GM12878 (cell line): ENCODE results near the gene DONSON. TPM values are rescaled to one million over a fixed set of nuclear protein-coding genes. Genes with fewer than 3 reads are reported as not detected.

Experiments used
- ATAC-seq: fragments of 200-7000 bp; cut with Tn5 transposase; 3 replicates; pipeline ENCODE4 v1.9.1; 2020; ENCODE audit warnings: mild to moderate bottlenecking, moderate library complexity
- BruUV-seq: library from RNA; stranded (reverse); fragments of 400-500 nt; replicated peaks from 2 replicates; lab custom pipeline; 2021; lab: Mats Ljungman, UMichigan
- CTCF ChIA-PET: fragments of 300-600 bp; sonication (Branson Sonifier 250); formaldehyde crosslinking; extraction: SDS; loops from one replicate; lab custom pipeline; 2021; ENCODE audit warnings: inconsistent platforms; lab: Yijun Ruan, JAX
- POLR2A ChIA-PET: fragments of 350-600 bp; formaldehyde crosslinking; extraction: SDS; loops from one replicate; lab custom pipeline; 2021; ENCODE audit warnings: inconsistent platforms; lab: Charles Lee
- RAD21 ChIA-PET: fragments of 300-600 bp; sonication (Branson Sonifier 250); formaldehyde crosslinking; loops from one replicate; lab custom pipeline; 2023; ENCODE audit warnings: antibody characterized with exemption; ENCODE audit not compliant: unreplicated experiment; lab: Charles Lee
- SMC1A ChIA-PET: fragments of 300-600 bp; sonication (Branson Sonifier 250); formaldehyde crosslinking; loops from one replicate; lab custom pipeline; 2023; ENCODE audit not compliant: unreplicated experiment, uncharacterized antibody; lab: Charles Lee
- DNase-seq: peaks from one replicate; pipeline ENCODE4 v3.0.0-alpha.2; 2011; ENCODE audit warnings: low read depth, low spot score
- FAIRE-seq: peaks from 3 replicates; lab custom pipeline; 2011; peaks lifted over from hg19 to GRCh38; lab: Jason Lieb, UNC
- H2AFZ ChIP-seq: 2 replicates; pipeline ENCODE4 v1.6.0; 2011; ENCODE audit warnings: low read depth, low read length, control low read depth; ENCODE audit not compliant: control insufficient read depth
- H3K27ac ChIP-seq: 2 replicates; pipeline ENCODE4 v1.5.1; 2011; ENCODE audit warnings: control low read depth; ENCODE audit not compliant: control insufficient read depth, insufficient read depth
- H3K27me3 ChIP-seq, 2 experiments: replicated peaks in 1 of 2; 2 replicates each; pipeline versions ENCODE4 v1.6.0 to v1.6.1; 2011; ENCODE audit warnings: low read length in 1 of 2; ENCODE audit not compliant: control insufficient read depth in 2 of 2, insufficient read depth in 2 of 2
- H3K36me3 ChIP-seq, 2 experiments: 2 replicates each; pipeline ENCODE4 v1.5.1; 2011; ENCODE audit warnings: low read length in 1 of 2; ENCODE audit not compliant: control insufficient read depth in 2 of 2, insufficient read depth in 2 of 2
- H3K4me1 ChIP-seq: 2 replicates; pipeline ENCODE4 v1.6.1; 2011; ENCODE audit warnings: mild to moderate bottlenecking, low read length, moderate library complexity, mixed read lengths; ENCODE audit not compliant: control insufficient read depth, insufficient read depth
- H3K4me2 ChIP-seq: 2 replicates; pipeline ENCODE4 v1.6.0; 2011; ENCODE audit warnings: control low read depth; ENCODE audit not compliant: control insufficient read depth, insufficient read depth
- H3K4me3 ChIP-seq: fragments of 200-600 bp; sonication (generic); 2 replicates; pipeline ENCODE4 v1.5.1; 2016
- H3K79me2 ChIP-seq: 2 replicates; pipeline ENCODE4 v1.6.0; 2011; ENCODE audit warnings: low read length; ENCODE audit not compliant: control insufficient read depth, insufficient read depth
- H3K9ac ChIP-seq: 2 replicates; pipeline ENCODE4 v1.8.0; 2011; ENCODE audit warnings: low read length, control low read depth, mixed read lengths; ENCODE audit not compliant: control insufficient read depth, insufficient read depth
- H3K9me3 ChIP-seq: replicated peaks from 3 replicates; pipeline ENCODE4 v1.5.1; 2011; ENCODE audit warnings: mild to moderate bottlenecking, low read length; ENCODE audit not compliant: control insufficient read depth, insufficient read depth
- H4K20me1 ChIP-seq: 2 replicates; pipeline ENCODE4 v1.6.0; 2011; ENCODE audit not compliant: control insufficient read depth, insufficient read depth
- ATF7 ChIP-seq: fragments of 450-650 bp; IDR thresholded peaks from 2 replicates; pipeline ENCODE4 v1.6.1; 2016; ENCODE audit warnings: low read depth, mild to moderate bottlenecking
- CREB1 ChIP-seq: IDR thresholded peaks from 2 replicates; pipeline ENCODE4 v1.6.1; 2012; ENCODE audit warnings: low read depth, mild to moderate bottlenecking, inconsistent platforms
- CREM ChIP-seq: IDR thresholded peaks from 2 replicates; pipeline ENCODE4 v1.6.1; 2014; ENCODE audit warnings: antibody characterized with exemption, low read depth
- FOS ChIP-seq: IDR thresholded peaks from 3 replicates; pipeline ENCODE4 v1.6.1; 2011; ENCODE audit warnings: borderline replicate concordance; ENCODE audit not compliant: insufficient read length; ENCODE audit errors: extremely low read depth
- GATAD2B ChIP-seq: fragments of 450-650 bp; conservative IDR thresholded peaks from 2 replicates; pipeline ENCODE4 v1.6.1; 2017; ENCODE audit warnings: low read depth, mild to moderate bottlenecking, moderate library complexity
- MEF2A ChIP-seq: IDR thresholded peaks from 2 replicates; pipeline ENCODE4 v1.6.1; 2011; ENCODE audit warnings: low read depth, mild to moderate bottlenecking, low read length, moderate library complexity; ENCODE audit not compliant: insufficient read depth
- NR2C1 ChIP-seq: fragments of 450-650 bp; IDR thresholded peaks from 2 replicates; pipeline ENCODE4 v1.6.1; 2017; ENCODE audit warnings: antibody characterized with exemption, mild to moderate bottlenecking, moderate library complexity
- PML ChIP-seq: IDR thresholded peaks from 2 replicates; pipeline ENCODE4 v1.6.1; 2012; ENCODE audit warnings: low read length, inconsistent platforms
- POLR2AphosphoS5 ChIP-seq: IDR thresholded peaks from 2 replicates; pipeline ENCODE4 v1.6.1; 2011; ENCODE audit warnings: mild to moderate bottlenecking, low read length, inconsistent platforms
- WGBS: methylation state at CpG from one replicate; pipeline ENCODE4 v1.1.6; 2016; ENCODE audit warnings: low lambda C conversion rate; ENCODE audit not compliant: insufficient replicate concordance, insufficient coverage; ENCODE audit errors: missing lambda C conversion rate; 5-methylcytosine and 5-hydroxymethylcytosine counted together
- in situ Hi-C: fragments of 300-500 bp; cut with MboI; formaldehyde crosslinking; loops from 9 replicates; pipeline ENCODE4 v1.14.3; 2018; ENCODE audit warnings: mixed read lengths
- intact Hi-C: fragments of 100-400 bp; cut with micrococcal nuclease; formaldehyde crosslinking; loops from one replicate; pipeline ENCODE4 v1.14.2; 2022; ENCODE audit not compliant: unreplicated experiment
- polyA plus RNA-seq, 11 experiments: library from polyadenylated mRNA; depleted of rRNA in 4 of 11; unstranded in 6 of 11; stranded (reverse) in 5 of 11; fragments of >200 nt; fragmentation: Nextera tagmentation in 4 of 11; fragmentation: Illumina TruSeq in 1 of 11; extraction: Ambion mirVana in 4 of 11; extraction: Trizol in 1 of 11; gene quantifications; 1 replicate in 1 of 11; 2 replicates in 10 of 11; pipeline versions ENCODE4 v1.2.1 to v1.2.3, GENCODE V29; 2011 to 2016; ENCODE audit warnings: inconsistent platforms in 2 of 11, missing spikeins in 2 of 11, low read depth in 1 of 11
- total RNA-seq, 4 experiments: library from RNA; depleted of rRNA in 3 of 4; stranded (reverse); fragments of >200 nt in 3 of 4; fragmentation: Illumina TruSeq in 1 of 4; extraction: Trizol in 1 of 4; gene quantifications; 2 replicates each; pipeline versions ENCODE4 v1.2.1 to v1.2.3, GENCODE V29; 2013 to 2021
- TF ChIP-seq, protein P1 (sequence below): fragments of 450-650 bp; IDR thresholded peaks from 2 replicates; pipeline ENCODE4 v1.6.1; 2017; ENCODE audit warnings: mild to moderate bottlenecking
- TF ChIP-seq, protein P2 (sequence below): fragments of 450-650 bp; IDR thresholded peaks from 2 replicates; pipeline ENCODE4 v1.6.1; 2016; ENCODE audit warnings: mild to moderate bottlenecking

The DONSON gene
- total and polyA plus RNA-seq, 10 of the 15 experiments (the other 5 are each of a cell fraction or from before 2014, with no cell fraction given) = 13.6 to 51.2 (median 32.2) TPM

DNA sequence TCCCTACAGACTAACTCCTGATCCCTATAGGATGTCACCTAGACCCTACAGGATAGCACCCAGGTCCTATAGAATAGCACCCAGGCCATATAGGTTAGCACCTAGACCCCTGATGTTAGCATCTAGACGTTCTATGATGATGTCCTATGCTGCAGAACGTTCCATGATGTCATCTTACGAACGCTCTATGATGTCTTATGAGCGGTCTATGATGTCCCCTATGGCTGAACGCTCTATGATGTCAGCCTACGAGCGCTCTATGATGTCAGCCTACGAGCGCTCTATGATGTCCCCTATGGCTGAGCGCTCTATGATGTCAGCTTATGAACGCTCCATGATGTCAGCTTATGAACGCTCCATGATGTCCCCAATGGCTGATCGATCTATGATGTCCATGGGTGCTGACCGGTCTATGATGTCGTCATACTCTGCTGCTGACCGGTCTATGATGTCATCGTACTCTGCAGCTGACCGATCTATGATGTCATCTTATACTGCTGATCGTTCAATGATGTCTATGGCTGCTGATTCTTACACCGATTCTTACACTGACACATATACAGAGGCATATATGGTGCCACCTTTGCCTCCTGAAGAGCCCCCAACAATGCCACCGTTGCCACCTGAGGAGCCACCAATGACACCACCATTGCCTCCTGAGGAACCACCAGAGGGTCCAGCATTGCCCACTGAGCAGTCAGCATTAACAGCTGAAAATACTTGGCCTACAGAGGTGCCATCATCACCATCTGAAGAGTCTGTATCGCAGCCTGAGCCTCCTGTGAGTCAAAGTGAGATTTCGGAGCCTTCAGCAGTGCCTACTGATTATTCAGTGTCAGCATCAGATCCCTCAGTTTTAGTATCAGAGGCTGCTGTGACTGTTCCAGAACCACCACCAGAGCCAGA is 36.1 kb downstream of the DONSON start:
- Histone ChIP-seq H3K9ac (no peak overlapping the region), H3K27me3 (no peaks in the 10 kb centered on the region), H3K4me3 (no peak overlapping the region), H2AFZ (no peak overlapping the region), H4K20me1 (peaks cover 2% of the 10 kb centered on the region), H3K27ac (no peak overlapping the region), H3K4me1 (no peaks in the 10 kb centered on the region), H3K9me3 (peaks cover 21% of the 10 kb centered on the region; the same call in 2 of the 3 replicates), H3K79me2 (peaks cover 89% of the 10 kb centered on the region), H3K36me3 (peaks cover 43 to 62% of the 10 kb centered on the region in 2 experiments), H3K4me2 (no peak overlapping the region)
- DNase-seq (no peak), FAIRE-seq (no peak), ATAC-seq (no peak)
- ChIA-PET CTCF (interaction anchor here (1.4 kb wide), 1 partner anchor 53 kb away, joined by 4 read pairs; no protein-coding TSS in a partner anchor), RAD21 (no interaction called here), POLR2A (interaction anchor here (0.6 kb wide), 1 partner anchor 85 kb away, joined by 6 read pairs; no protein-coding TSS in a partner anchor), SMC1A (interaction anchor here (1.0 kb wide), 1 partner anchor 21 kb away, joined by 6 read pairs; no protein-coding TSS in a partner anchor)
- intact Hi-C loops (no loop called here), in situ Hi-C loops (no loop called here)
- no peak for TF ChIP-seq FOS
- TF ChIP-seq, protein P1, sequence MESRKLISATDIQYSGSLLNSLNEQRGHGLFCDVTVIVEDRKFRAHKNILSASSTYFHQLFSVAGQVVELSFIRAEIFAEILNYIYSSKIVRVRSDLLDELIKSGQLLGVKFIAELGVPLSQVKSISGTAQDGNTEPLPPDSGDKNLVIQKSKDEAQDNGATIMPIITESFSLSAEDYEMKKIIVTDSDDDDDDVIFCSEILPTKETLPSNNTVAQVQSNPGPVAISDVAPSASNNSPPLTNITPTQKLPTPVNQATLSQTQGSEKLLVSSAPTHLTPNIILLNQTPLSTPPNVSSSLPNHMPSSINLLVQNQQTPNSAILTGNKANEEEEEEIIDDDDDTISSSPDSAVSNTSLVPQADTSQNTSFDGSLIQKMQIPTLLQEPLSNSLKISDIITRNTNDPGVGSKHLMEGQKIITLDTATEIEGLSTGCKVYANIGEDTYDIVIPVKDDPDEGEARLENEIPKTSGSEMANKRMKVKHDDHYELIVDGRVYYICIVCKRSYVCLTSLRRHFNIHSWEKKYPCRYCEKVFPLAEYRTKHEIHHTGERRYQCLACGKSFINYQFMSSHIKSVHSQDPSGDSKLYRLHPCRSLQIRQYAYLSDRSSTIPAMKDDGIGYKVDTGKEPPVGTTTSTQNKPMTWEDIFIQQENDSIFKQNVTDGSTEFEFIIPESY = peak; percentile 41
- TF ChIP-seq MEF2A = no peak
- TF ChIP-seq, protein P2, sequence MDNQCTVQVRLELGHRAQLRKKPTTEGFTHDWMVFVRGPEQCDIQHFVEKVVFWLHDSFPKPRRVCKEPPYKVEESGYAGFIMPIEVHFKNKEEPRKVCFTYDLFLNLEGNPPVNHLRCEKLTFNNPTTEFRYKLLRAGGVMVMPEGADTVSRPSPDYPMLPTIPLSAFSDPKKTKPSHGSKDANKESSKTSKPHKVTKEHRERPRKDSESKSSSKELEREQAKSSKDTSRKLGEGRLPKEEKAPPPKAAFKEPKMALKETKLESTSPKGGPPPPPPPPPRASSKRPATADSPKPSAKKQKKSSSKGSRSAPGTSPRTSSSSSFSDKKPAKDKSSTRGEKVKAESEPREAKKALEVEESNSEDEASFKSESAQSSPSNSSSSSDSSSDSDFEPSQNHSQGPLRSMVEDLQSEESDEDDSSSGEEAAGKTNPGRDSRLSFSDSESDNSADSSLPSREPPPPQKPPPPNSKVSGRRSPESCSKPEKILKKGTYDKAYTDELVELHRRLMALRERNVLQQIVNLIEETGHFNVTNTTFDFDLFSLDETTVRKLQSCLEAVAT = 0 out of 2 replicates have a peak, but pooled peaks have one; percentile 42
- peak; percentile 61; the same call in 1 of the 2 replicates for TF ChIP-seq CREM
- TF ChIP-seq CREB1 = peak; percentile 81
- no peak for TF ChIP-seq GATAD2B
- TF ChIP-seq POLR2AphosphoS5 = peak; percentile 81
- TF ChIP-seq PML = peak; percentile 41; the same call in 1 of the 2 replicates
- peak; percentile 92 for TF ChIP-seq ATF7
- TF ChIP-seq NR2C1 = no peak
- BruUV-seq = no TSS peak
- 94% methylated on average over 24 of the region's 24 CpGs for WGBS
